DND-41 (cell line): ENCODE measurements around the gene FHIT.

ENCODE experiments used
- ATAC-seq: fragments of 200-7000 bp; cut with Tn5 transposase; 3 replicates; pipeline ENCODE4 v1.9.1; 2021; ENCODE audit warnings: low read depth; ENCODE audit not compliant: insufficient read depth
- DNase-seq: peaks from one replicate; pipeline ENCODE4 v3.0.0-alpha.2; 2020
- H2AFZ ChIP-seq: 2 replicates; pipeline ENCODE4 v1.6.0; 2012; ENCODE audit warnings: low read depth, low read length
- H3K27ac ChIP-seq: 2 replicates; pipeline ENCODE4 v1.5.1; 2012; ENCODE audit warnings: low read length, inconsistent platforms
- H3K27me3 ChIP-seq: fragments of 200-600 bp; sonication (generic); 2 replicates; pipeline ENCODE4 v1.6.0; 2012; ENCODE audit warnings: low read length, mild to moderate bottlenecking, inconsistent platforms; ENCODE audit not compliant: insufficient read depth, poor library complexity
- H3K36me3 ChIP-seq: 2 replicates; pipeline ENCODE4 v1.5.1; 2012; ENCODE audit warnings: low read length, inconsistent platforms; ENCODE audit not compliant: insufficient read depth
- H3K4me1 ChIP-seq: 2 replicates; pipeline ENCODE4 v1.5.1; 2012; ENCODE audit warnings: mild to moderate bottlenecking, low read length; ENCODE audit not compliant: insufficient read depth
- H3K4me2 ChIP-seq: 2 replicates; pipeline ENCODE4 v1.6.0; 2012; ENCODE audit warnings: mild to moderate bottlenecking, moderate library complexity, low read length, inconsistent platforms; ENCODE audit not compliant: insufficient read depth
- H3K4me3 ChIP-seq, 2 experiments: fragments of 200-600 bp in 1 of 2; shearing (Covaris generic) in 1 of 2; 2 replicates each; pipeline ENCODE4 v1.5.1; 2012 to 2016; ENCODE audit warnings: inconsistent platforms in 2 of 2, low read length in 2 of 2, mild to moderate bottlenecking in 2 of 2, low read depth in 1 of 2, moderate library complexity in 1 of 2
- H3K79me2 ChIP-seq: 2 replicates; pipeline ENCODE4 v1.6.0; 2012; ENCODE audit warnings: low read length, inconsistent platforms; ENCODE audit not compliant: insufficient read depth
- H3K9ac ChIP-seq: 2 replicates; pipeline ENCODE4 v1.6.0; 2012; ENCODE audit warnings: low read depth, mild to moderate bottlenecking, inconsistent platforms, low read length, moderate library complexity
- H3K9me3 ChIP-seq: 2 replicates; pipeline ENCODE4 v1.5.1; 2012; ENCODE audit warnings: low read length, moderate library complexity, mild to moderate bottlenecking, inconsistent platforms; ENCODE audit not compliant: insufficient read depth, severe bottlenecking
- H4K20me1 ChIP-seq: 2 replicates; pipeline ENCODE4 v1.6.0; 2012; ENCODE audit warnings: low read length; ENCODE audit not compliant: insufficient read depth
- CTCF ChIP-seq: IDR thresholded peaks from 2 replicates; pipeline ENCODE4 v1.5.1; 2012; ENCODE audit warnings: borderline replicate concordance, low read length, moderate library complexity, mild to moderate bottlenecking; ENCODE audit not compliant: poor library complexity, severe bottlenecking; ENCODE audit errors: extremely low read depth
- EZH2 ChIP-seq: IDR thresholded peaks from 3 replicates; pipeline ENCODE4 v1.6.1; 2012; ENCODE audit warnings: borderline replicate concordance, low read depth, mild to moderate bottlenecking, moderate library complexity, low read length, inconsistent platforms; ENCODE audit not compliant: severe bottlenecking

Gene FHIT

GRCh38 chr3:60313951-60314461, 937.2 kb downstream of the FHIT start:
- Histone ChIP-seq H4K20me1 (no peaks in the 10 kb centered on the region), H3K9ac (no peak overlapping the region; the same call in 1 of the 2 replicates), H3K27me3 (no peaks in the 10 kb centered on the region), H3K79me2 (no peaks in the 10 kb centered on the region), H3K4me3 (no peak overlapping the region), H3K9me3 (no peaks in the 10 kb centered on the region), H3K4me2 (no peak overlapping the region), H3K27ac (peak overlapping the region; percentile 51), H2AFZ (peak overlapping the region; percentile 42; the same call in 1 of the 2 replicates), H3K36me3 (no peaks in the 10 kb centered on the region), H3K4me1 (peaks cover 31% of the 10 kb centered on the region)
- ATAC-seq, result no peak
- TF ChIP-seq CTCF (no peak), EZH2 (no peak)
- DNase-seq, result no peak

GRCh38 chr3:60313231-60313798, 937.9 kb downstream of the FHIT start:
- DNase-seq (no peak), ATAC-seq (no peak)
- H3K36me3 ChIP-seq, result no peaks in the 10 kb centered on the region
- no peak overlapping the region for H3K4me3 ChIP-seq
- no peak for TF ChIP-seq EZH2
- TF ChIP-seq CTCF, result no peak
- no peaks in the 10 kb centered on the region for H3K27me3 ChIP-seq
- no peaks in the 10 kb centered on the region for H3K9me3 ChIP-seq
- H3K27ac ChIP-seq, result peak overlapping the region; percentile 51
- 0 out of 2 replicates have a peak overlapping the region, but pooled peaks have one; percentile 42 for H2AFZ ChIP-seq
- H3K4me1 ChIP-seq, result peaks cover 37% of the 10 kb centered on the region
- no peak overlapping the region for H3K9ac ChIP-seq
- H4K20me1 ChIP-seq, result no peaks in the 10 kb centered on the region
- H3K79me2 ChIP-seq, result no peaks in the 10 kb centered on the region
- H3K4me2 ChIP-seq, result no peak overlapping the region

GRCh38 chr3:60309539-60310268, 941.5 kb downstream of the FHIT start:
- Histone ChIP-seq H3K9ac (no peak overlapping the region), H3K4me3 (no peak overlapping the region), H3K4me2 (no peak overlapping the region), H3K4me1 (peaks cover 37% of the 10 kb centered on the region), H3K27me3 (no peaks in the 10 kb centered on the region), H2AFZ (peak overlapping the region; percentile 40; the same call in 1 of the 2 replicates), H3K9me3 (no peaks in the 10 kb centered on the region), H4K20me1 (no peaks in the 10 kb centered on the region), H3K36me3 (no peaks in the 10 kb centered on the region), H3K79me2 (no peaks in the 10 kb centered on the region), H3K27ac (peak overlapping the region; percentile 58)
- TF ChIP-seq CTCF, result no peak
- no peak for TF ChIP-seq EZH2
- ATAC-seq, result peak; percentile 58; the same call in 2 of the 3 replicates
- DNase-seq, result no peak
